ENCODE data around the gene SUSD4.

The SUSD4 gene

GRCh38 chr1:223228931-223229528, 134.9 kb downstream of the SUSD4 start:
- DNase-seq (ENCODE audit: low read depth): no peak

GRCh38 chr1:223228201-223228600, 135.8 kb downstream of the SUSD4 start:
- DNase-seq (ENCODE audit: low read depth): no peak

GRCh38 chr1:223227486-223228196, 136.3 kb downstream of the SUSD4 start:
- DNase-seq (ENCODE audit: low read depth): no peak

GRCh38 chr1:223227031-223227430, 136.9 kb downstream of the SUSD4 start:
- no peak for DNase-seq (ENCODE audit: low read depth)

GRCh38 chr1:223226271-223226670, 137.7 kb downstream of the SUSD4 start:
- no peak for DNase-seq (ENCODE audit: low read depth)

GRCh38 chr1:223225481-223225880, 138.5 kb downstream of the SUSD4 start:
- DNase-seq (ENCODE audit: low read depth): no peak

GRCh38 chr1:223225061-223225460, 138.9 kb downstream of the SUSD4 start:
- no peak for DNase-seq (ENCODE audit: low read depth)

- DNase-seq (ENCODE audit: low read depth): no peak
These were observed 139.5 kb downstream of the SUSD4 start for GRCh38 chr1:223224465-223224864.

GRCh38 chr1:223223091-223223995, 140.6 kb downstream of the SUSD4 start:
- no peak for DNase-seq (ENCODE audit: low read depth)

GRCh38 chr1:223222377-223222776, 141.6 kb downstream of the SUSD4 start:
- DNase-seq (ENCODE audit: low read depth): no peak

- DNase-seq (ENCODE audit: low read depth): no peak
These were observed 142.3 kb downstream of the SUSD4 start for GRCh38 chr1:223221686-223222085.

GRCh38 chr1:223219846-223220610, 143.9 kb downstream of the SUSD4 start:
- DNase-seq (ENCODE audit: low read depth): no peak

- DNase-seq (ENCODE audit: low read depth): no peak
These were observed 144.7 kb downstream of the SUSD4 start for GRCh38 chr1:223219318-223219635.

GRCh38 chr1:223217781-223218180, 146.2 kb downstream of the SUSD4 start:
- DNase-seq (ENCODE audit: low read depth): no peak

GRCh38 chr1:223216531-223217205, 147.3 kb downstream of the SUSD4 start:
- no peak for DNase-seq (ENCODE audit: low read depth)

GRCh38 chr1:223216074-223216473, 147.9 kb downstream of the SUSD4 start:
- DNase-seq (ENCODE audit: low read depth): no peak

GRCh38 chr1:223215026-223215425, 148.9 kb downstream of the SUSD4 start:
- no peak for DNase-seq (ENCODE audit: low read depth)

- no peak for DNase-seq (ENCODE audit: low read depth)
These were observed 149.6 kb downstream of the SUSD4 start for GRCh38 chr1:223214261-223214807.

GRCh38 chr1:223212441-223212840, 151.5 kb downstream of the SUSD4 start:
- DNase-seq (ENCODE audit: low read depth): no peak

GRCh38 chr1:223211323-223211985, 152.5 kb downstream of the SUSD4 start:
- no peak for DNase-seq (ENCODE audit: low read depth)

GRCh38 chr1:223210788-223211120, 153.2 kb downstream of the SUSD4 start:
- no peak for DNase-seq (ENCODE audit: low read depth)
